ENCODE measurements around the gene CAB39L. TPM values are rescaled to one million over a fixed set of nuclear protein-coding genes. Genes with fewer than 3 reads are reported as not detected.

CAB39L gene
- total RNA-seq, 1 donor from 2014 or later, result 3.4 TPM

DNA sequence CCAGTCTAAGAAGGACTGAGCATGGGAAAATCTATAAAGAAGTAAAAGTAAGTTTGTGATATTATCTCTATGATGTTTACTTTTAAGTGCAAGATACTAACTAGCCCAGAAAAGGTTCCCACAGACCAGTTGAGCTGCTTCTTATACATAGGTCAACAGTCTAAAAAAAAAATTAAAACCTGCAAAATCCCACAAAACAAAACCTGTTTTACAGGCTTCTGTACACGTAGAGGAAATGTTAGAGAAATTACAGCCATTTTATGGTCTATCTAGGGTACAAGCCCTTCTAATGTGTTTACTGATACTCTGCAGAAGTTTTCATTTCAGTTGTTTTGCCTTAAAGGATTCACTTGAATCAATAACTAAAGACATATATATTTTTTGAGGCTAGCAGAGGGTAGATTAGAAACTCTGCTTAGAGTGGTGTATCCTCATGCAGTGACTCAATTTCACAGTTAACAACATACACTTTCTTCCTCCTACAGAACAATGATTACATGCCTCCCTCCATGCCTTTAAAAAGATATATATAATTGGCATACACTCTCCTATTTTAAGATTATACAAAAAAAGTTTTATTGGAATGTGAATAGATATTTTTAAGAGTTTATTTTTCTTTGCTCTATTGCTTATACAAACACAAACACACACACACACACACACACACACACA lies 43.9 kb downstream of the CAB39L start:
- Mint-ChIP-seq H3K4me1 (peaks cover 8% of the 10 kb centered on the region), H3K36me3 (ENCODE audit: low read depth) (peaks cover 15% of the 10 kb centered on the region), H3K9me3 (peaks cover 13% of the 10 kb centered on the region), H3K27ac (no peak overlapping the region), H3K4me3 (no peak overlapping the region), H3K27me3 (no peaks in the 10 kb centered on the region)
- TF ChIP-seq, protein P1, sequence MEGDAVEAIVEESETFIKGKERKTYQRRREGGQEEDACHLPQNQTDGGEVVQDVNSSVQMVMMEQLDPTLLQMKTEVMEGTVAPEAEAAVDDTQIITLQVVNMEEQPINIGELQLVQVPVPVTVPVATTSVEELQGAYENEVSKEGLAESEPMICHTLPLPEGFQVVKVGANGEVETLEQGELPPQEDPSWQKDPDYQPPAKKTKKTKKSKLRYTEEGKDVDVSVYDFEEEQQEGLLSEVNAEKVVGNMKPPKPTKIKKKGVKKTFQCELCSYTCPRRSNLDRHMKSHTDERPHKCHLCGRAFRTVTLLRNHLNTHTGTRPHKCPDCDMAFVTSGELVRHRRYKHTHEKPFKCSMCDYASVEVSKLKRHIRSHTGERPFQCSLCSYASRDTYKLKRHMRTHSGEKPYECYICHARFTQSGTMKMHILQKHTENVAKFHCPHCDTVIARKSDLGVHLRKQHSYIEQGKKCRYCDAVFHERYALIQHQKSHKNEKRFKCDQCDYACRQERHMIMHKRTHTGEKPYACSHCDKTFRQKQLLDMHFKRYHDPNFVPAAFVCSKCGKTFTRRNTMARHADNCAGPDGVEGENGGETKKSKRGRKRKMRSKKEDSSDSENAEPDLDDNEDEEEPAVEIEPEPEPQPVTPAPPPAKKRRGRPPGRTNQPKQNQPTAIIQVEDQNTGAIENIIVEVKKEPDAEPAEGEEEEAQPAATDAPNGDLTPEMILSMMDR (IDR thresholded peaks at IDR 0.05), result no peak
- POLR2A ChIA-PET, result no interaction called here
- intact Hi-C loops (cut with micrococcal nuclease), result loop anchor here (10.0 kb wide), 1 partner anchor 55 kb away; no protein-coding TSS in a partner anchor
- CTCF ChIA-PET, result no interaction called here
- ATAC-seq (ENCODE audit: low read depth) (no peak), DNase-seq (no peak)

DNA sequence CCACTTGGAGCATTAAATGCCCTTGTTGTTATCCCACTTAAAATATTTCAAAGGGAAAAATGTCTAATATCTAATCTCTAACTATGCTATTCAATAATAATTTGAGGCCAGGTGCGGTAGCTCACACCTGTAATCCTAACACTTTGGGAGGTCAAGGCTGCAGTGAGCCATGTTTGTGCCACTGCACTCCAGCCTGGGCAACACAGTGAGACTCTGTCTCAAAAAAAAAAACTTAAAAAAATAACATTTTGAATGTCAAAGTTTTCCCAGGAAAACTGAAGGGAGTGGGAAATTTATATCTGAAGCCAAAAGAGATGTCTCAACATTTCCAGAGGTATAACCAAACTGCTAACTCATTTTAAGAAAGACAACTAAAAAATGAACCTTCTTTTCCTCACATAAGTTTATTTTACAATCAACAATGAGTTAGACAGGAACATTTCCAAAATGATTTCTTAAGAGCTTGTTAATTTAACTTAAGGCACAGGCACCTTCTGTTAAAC lies 47.9 kb downstream of the CAB39L start:
- H3K27me3 Mint-ChIP-seq, result no peaks in the 10 kb centered on the region
- ChIA-PET CTCF (no interaction called here), POLR2A (no interaction called here)
- H3K4me1 Mint-ChIP-seq, result peaks cover 2% of the 10 kb centered on the region
- intact Hi-C loops (cut with micrococcal nuclease), result loop anchor here (10.0 kb wide), 1 partner anchor 51 kb away; no protein-coding TSS in a partner anchor
- no peaks in the 10 kb centered on the region for H3K9me3 Mint-ChIP-seq
- H3K36me3 Mint-ChIP-seq (ENCODE audit: low read depth), result peaks cover 1% of the 10 kb centered on the region
- H3K4me3 Mint-ChIP-seq, result no peak overlapping the region
- TF ChIP-seq, protein P1 (IDR thresholded peaks at IDR 0.05), result no peak
- ATAC-seq (ENCODE audit: low read depth) (no peak), DNase-seq (no peak)
- H3K27ac Mint-ChIP-seq, result no peak overlapping the region

DNA sequence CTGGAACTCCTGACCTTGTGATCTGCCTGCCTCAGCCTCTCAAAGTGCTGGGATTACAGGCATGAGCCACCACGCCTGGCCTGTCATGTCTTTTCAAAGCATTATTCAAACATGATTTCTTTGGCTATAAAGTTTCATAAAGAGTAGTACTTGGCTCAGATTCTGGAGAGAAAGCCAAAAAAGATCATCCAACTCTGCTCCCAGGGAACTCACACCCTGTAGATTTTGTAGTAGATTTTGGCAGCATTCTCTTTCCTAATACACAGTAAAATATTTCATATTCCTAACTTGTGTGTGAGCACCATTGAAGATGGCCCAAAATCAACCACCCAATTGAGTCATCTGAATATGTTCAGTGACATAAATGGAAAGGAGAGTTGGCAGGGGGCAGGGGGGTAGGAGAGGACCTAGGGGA lies 48.4 kb downstream of the CAB39L start:
- H3K36me3 Mint-ChIP-seq (ENCODE audit: low read depth), result peaks cover 1% of the 10 kb centered on the region
- no peak for DNase-seq
- H3K4me3 Mint-ChIP-seq, result no peak overlapping the region
- H3K27ac Mint-ChIP-seq, result no peak overlapping the region
- intact Hi-C loops (cut with micrococcal nuclease), result loop anchor here (10.0 kb wide), 1 partner anchor 51 kb away; no protein-coding TSS in a partner anchor
- CTCF ChIA-PET, result no interaction called here
- TF ChIP-seq, protein P1 (IDR thresholded peaks at IDR 0.05), result no peak
- POLR2A ChIA-PET, result no interaction called here
- H3K4me1 Mint-ChIP-seq, result no peaks in the 10 kb centered on the region
- no peaks in the 10 kb centered on the region for H3K27me3 Mint-ChIP-seq
- H3K9me3 Mint-ChIP-seq, result no peaks in the 10 kb centered on the region
- no peak for ATAC-seq (ENCODE audit: low read depth)

DNA sequence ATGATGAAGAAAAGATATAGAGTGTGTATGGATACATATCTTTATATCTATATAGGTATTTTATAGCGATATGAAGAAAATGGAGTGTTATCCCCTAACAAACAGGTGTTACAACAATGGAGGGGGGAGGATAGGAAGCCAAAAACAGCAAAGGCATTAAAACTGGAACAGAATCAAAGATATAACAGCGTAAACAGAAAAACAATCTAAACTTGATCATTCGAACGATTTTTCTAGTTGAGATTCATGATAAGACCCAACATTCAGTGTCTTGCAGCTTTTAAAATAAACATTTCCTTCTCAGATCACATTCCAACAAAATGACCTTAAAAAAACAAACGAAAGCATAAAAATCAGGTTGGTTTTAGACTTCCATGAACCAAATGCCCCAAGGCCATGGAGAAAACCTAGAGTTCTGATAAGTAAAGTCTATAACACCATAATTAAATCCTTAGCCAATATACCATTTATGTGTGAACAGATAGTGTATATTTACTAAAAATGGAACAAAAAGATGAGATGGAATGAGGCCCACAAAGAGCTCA lies 55.7 kb downstream of the CAB39L start:
- Mint-ChIP-seq H3K4me1 (no peaks in the 10 kb centered on the region), H3K27me3 (no peaks in the 10 kb centered on the region), H3K36me3 (ENCODE audit: low read depth) (peaks cover 1% of the 10 kb centered on the region), H3K4me3 (no peak overlapping the region), H3K9me3 (peaks cover 3% of the 10 kb centered on the region), H3K27ac (no peak overlapping the region)
- ChIA-PET POLR2A (no interaction called here), CTCF (no interaction called here)
- TF ChIP-seq, protein P1 (IDR thresholded peaks at IDR 0.05), result no peak
- DNase-seq, result no peak
- intact Hi-C loops (cut with micrococcal nuclease), result no loop called here
- ATAC-seq (ENCODE audit: low read depth), result no peak

DNA sequence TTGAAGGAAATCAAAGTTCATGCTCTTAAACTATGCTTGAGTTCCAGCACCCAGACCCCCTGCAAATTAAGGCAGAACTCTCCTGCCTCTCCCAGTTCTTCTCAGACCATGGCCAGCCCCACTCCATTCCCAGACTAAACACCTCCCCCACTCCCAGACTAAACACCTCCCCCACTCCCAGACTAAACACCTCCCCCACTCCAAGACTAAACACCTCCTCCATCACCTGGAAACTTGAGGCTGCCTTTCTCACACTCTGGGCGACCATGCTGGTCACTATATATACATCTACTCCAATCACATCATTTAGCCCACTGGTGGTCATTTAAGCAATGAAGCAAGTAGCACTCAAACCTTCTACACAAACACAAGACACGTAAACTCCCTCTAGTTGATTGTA lies 57.2 kb downstream of the CAB39L start:
- Mint-ChIP-seq H3K27ac (no peak overlapping the region), H3K4me3 (no peak overlapping the region), H3K36me3 (ENCODE audit: low read depth) (peaks cover 1% of the 10 kb centered on the region), H3K4me1 (no peaks in the 10 kb centered on the region), H3K9me3 (peaks cover 3% of the 10 kb centered on the region), H3K27me3 (no peaks in the 10 kb centered on the region)
- CTCF ChIA-PET, result no interaction called here
- ATAC-seq (ENCODE audit: low read depth), result no peak
- intact Hi-C loops (cut with micrococcal nuclease), result no loop called here
- TF ChIP-seq, protein P1 (IDR thresholded peaks at IDR 0.05), result no peak
- DNase-seq, result no peak
- POLR2A ChIA-PET, result no interaction called here

Data from activated B cell treated with CpG ODN at 0.5 μM for 24 hours (primary cell).